Stimulated activated naive CD4-positive, alpha-beta T cell (primary cell): Measurements from ENCODE around the gene TPT1.
A peak's percentile ranks its signal among the peaks of the same experiment; 100 is the strongest.

Source experiments
- DNase-seq, 6 experiments: peaks; one replicate each; lab custom pipeline; 2025; lab: John Stamatoyannopoulos, UW

TPT1 gene

GRCh38 chr13:45333977-45334922 is 6.7 kb downstream of the TPT1 start:
- peak in 4 of 6 experiments; percentile 17 to 62 (median 47) for DNase-seq

DNA sequence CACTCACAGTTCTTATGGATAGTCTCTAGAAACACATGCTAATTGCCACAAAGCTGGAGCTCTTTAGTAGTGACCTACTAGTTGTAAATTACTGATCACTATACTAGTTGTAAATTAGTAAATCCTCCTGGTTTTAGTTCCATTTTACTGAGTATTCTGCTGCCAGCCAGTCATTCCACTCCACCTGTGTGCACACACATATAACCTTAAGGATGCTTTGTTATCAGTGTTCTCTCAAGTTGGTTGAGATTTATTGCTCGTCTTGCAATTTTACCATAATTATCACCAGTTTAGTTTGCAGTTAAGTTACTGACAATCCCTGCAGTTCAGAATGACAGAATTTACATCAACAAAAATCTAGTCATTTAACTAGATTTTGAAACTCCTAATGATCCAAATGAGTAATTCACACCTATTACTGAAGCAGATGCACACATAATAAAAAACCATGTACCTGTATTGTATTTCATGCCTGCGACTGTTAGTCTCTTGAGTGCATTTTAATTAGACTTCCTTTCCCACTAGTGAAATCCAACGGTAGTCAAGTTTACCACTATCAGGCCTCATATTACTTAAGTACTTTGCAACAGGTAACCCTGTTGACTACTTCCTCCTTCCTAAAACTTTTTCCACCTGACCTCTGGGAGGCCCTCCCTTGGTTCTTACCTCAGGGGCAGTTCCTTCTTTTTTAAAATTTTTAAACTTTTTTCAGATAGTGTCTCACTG is 7.6 kb downstream of the TPT1 start:
- DNase-seq, result no peak

DNA sequence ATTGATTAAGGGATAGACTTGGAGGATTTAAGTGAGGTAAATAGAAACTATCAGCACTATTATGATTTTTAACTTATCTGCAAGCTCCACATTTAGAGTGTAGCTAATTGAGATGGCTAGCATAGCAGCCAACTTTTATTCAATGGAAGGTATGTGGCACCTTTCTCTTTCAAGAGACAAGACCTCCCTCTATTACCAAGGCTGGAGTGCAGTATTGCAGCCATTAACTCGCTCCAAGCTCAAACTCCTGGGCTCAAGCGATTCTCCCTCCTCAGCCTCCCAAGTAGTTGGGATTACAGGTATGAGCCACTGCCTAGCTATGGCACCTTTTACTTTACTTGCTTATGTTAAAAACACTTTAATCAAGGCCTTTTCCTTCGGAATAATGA is 8.2 kb downstream of the TPT1 start:
- DNase-seq, result no peak

GRCh38 chr13:45332036-45332830 is 8.8 kb downstream of the TPT1 start:
- no peak for DNase-seq

DNA sequence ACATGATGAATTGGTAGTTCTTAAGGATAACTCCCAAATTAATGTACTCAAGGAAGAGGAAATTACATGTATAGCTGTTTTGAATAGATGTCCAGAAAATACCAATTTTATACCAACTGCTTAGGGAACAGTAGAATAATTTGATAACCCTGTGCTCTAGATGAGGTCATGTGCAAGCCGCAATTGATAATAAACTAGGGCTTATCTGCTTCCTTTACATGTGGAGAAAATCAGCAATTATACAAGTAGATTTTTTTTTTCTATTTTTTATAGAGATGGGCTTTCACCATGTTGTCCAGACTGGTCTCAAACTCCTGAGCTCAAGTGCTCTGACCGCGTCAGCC is 9.3 kb downstream of the TPT1 start:
- DNase-seq, result no peak

- DNase-seq, result no peak
These were observed 9.8 kb downstream of the TPT1 start for GRCh38 chr13:45331123-45331619.

DNA sequence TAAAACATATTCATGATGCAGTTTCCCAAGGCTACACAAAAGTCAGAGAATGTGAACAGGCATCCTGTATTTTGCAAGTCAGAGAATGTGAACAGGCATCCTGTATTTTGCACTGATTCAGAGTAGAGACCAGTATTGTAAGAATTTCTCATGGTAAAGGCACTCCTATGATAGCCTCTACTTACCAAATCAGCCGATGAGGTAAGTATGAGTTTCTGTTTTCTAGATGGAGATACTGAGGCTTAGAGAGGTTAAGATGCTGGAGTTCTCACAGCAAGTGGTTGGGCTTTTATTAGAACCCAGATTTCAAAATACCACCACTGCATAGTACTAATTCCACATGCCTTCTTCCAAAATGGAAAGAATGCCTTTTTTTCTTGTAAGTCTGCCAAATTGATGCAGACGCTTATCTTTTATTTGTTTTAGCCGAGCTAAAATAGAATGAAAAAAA is 12.3 kb downstream of the TPT1 start:
- DNase-seq, result no peak

GRCh38 chr13:45327253-45327955 is 13.6 kb downstream of the TPT1 start:
- DNase-seq, result peak in 1 of 6 experiments; percentile 10

DNA sequence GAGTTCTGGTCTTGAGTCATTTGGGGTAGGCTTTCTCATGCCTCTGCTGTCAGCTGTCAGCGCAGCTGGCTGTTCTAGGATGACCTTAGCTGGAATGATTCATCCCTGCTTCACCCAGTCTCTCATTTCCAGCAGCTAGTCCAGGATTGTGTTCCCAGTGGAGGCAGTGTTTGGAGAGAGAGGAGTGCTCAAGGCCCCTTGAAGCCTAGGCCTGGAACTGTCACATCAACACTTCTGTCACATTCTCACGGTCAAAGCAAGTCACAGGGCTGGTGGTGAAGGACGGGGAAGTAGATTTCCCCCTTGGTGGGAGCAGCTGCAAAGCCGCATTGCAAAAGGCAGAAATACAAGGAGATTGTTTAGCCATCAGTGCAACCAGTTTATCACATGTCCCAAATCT is 15.2 kb downstream of the TPT1 start:
- no peak for DNase-seq

GRCh38 chr13:45320876-45321629 is 19.9 kb downstream of the TPT1 start:
- no peak for DNase-seq

DNA sequence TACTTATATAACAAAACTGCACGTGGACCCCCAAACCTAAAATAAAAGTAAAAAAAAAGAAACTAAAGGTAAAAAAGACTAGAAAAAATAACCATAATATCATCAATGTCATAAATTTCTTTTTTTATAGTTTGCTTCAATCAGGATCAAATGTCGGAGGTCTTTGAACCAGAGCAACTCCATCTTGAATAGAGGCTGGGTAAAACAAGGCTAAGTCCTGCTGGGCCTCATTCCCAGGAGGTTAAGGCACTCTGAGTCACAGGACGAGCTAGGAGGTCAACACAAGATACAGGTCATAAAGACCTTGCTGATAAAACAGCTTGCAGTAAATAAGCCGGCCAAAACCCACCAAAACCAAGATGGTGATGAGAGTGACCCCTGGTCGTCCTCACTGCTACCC is 24.0 kb downstream of the TPT1 start:
- no peak for DNase-seq

DNA sequence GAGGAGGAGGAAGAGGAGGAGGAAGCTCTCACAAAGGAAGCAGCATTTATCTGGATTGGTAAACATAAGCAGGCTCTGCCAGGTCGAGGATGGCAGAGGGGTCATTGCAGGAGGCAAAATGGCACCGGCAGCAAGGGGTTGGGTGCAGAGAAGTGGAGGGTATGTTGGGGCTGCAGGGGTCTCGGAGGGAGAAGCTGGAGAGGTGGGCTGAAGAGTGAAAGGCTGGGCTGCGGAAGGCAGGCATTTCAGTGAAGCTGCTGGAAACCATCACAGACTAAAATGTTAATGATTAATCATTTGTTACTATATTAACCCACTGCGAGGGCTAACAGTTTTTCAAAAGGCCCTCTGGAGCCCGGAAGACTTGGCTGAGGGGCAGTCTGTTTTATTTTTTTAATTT is 24.6 kb downstream of the TPT1 start:
- no peak for DNase-seq

DNA sequence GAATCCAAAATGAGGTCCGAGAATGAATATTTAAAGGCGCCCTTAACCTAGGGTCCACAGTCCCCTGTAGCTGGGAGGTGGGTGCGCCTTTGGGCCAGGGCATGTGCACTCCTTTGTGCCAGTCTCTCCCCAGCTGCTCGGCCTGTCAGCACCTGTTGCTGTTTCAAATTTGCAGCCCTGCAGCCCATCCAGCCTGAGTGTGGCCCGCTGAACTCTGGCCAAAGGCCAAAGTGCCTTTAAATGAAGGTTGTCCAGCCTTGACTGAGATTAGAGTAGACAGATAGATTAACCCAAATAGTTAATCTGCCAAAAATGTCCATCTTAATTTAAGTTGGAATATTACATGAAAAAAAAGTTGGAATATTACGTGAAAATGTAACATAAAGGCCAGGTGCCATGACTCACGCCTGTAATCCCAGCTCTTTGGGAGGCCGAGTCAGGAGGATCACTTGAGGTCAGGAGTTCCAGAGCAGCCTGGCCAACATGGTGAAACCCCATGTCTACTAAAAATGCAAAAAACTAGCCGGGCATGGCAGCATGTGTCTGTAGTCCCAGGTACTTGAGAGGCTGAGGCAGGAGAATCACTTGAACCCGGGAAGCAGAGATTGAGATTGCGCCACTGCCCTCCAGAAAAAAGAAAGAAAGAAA is 25.3 kb downstream of the TPT1 start:
- DNase-seq, result no peak

DNA sequence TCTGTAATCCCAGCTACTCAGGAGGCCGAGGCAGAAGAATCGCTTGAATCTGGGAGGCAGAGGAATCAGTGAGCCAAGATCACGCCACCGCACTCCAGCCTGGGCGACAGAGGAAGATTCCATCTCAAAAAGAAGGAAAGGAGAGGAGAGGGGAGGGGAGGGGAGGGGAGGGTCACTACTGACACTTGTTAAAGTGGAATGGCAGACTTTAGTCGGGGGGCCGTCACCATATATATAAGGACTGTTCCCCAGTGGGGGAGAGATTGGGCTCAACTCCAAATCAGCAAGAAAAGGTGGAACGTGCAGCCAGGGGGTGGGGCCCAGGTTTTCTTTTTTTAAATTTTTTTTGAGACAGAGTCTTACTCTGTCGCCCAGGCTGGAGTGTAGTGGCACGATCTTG is 26.2 kb downstream of the TPT1 start:
- DNase-seq, result no peak

DNA sequence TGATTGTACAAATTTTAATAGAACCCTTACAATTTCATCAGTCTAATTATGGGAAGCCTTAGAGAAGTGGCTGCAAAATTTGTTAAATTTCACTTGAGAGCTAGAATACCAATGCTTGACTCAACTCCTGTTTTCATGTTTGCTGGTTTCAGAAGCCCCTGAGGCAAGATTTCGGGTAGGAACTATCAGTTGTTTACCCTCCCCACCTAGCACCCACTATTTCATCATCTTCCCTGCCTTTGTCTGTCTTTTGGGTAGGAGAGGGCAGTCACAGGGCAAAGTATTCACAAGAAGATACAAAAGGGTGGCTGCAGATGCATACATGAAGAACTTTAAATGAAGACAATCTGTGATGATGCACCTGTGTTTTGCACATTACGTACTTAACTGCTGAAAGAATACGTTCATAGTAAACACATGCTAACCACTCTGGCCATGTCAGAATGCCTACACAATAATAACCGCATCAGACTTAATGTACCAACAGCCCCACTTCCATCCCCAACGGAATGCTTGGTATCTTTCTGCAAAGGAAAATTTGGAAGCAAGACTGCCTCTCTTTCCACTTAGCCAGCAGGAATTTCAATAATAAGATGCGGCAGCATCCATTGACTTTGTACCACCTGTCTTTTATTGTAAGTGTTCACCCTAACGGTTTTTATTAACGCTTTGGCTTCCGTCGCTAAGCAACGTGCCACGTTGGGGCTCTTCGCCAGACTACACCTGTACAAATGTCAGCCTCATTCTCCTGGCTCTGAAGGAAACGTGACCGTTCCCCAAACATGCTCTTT is 30.4 kb downstream of the TPT1 start:
- DNase-seq, result no peak

- DNase-seq, result no peak
These were observed 34.0 kb downstream of the TPT1 start for GRCh38 chr13:45306966-45307365.

DNA sequence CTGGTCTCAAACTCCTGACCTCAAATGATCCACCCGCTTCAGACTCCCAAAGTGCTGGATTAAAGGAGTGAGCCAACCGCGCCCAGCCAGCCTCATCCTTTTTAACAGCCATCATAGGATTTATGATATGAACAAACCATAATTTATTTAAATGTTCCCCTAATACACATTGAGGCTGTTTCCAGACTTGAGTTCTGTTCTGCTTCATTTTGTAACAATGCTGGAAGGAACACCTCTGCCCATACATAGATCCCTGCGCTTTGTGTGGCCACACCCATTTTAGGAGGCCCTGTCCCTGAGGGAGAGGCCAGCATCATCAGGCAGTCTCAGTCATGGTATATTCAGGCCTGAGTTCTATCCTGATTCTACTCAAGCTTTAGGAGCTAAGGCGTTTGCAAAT is 35.9 kb downstream of the TPT1 start:
- DNase-seq, result no peak

DNA sequence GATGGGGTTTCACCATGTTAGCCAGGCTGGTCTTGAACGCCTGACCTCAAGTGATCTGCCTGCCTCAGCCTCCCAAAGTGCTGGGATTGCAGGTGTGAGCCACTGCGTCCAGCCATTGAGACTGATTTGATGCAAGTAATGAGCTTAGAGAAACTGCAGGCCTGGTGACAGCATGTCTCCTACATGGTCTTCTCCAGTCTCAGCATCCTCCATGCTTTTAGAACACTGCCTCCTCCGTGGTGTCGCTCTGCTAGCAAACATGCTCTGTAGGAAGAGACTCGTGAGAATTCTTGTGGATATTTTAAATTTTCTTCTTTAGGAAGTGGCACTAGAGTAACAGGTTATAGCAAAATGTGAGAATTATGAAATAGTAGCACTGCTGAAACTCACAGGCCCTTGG is 37.1 kb downstream of the TPT1 start:
- no peak for DNase-seq

- DNase-seq, result no peak
These were observed 38.0 kb downstream of the TPT1 start for GRCh38 chr13:45303026-45303425.

- DNase-seq, result no peak
These were observed 38.5 kb downstream of the TPT1 start for GRCh38 chr13:45302507-45302906.
